WI38 (cell line): ENCODE data around the gene FOXRED2.
"Not testable (repeated sequence)": the region's sequence is repeated elsewhere in the genome, so short reads cannot be mapped to it uniquely, and the experiment has no call there.

ENCODE experiments used
- H3K4me3 ChIP-seq: 2 replicates; pipeline ENCODE4 v1.5.1; 2011; ENCODE audit warnings: low read depth, mild to moderate bottlenecking, control low read depth, low read length
- CTCF ChIP-seq: IDR thresholded peaks from 2 replicates; pipeline ENCODE4 v1.5.1; 2012; ENCODE audit warnings: low read depth, mild to moderate bottlenecking, control low read depth, low read length

The FOXRED2 gene

DNA sequence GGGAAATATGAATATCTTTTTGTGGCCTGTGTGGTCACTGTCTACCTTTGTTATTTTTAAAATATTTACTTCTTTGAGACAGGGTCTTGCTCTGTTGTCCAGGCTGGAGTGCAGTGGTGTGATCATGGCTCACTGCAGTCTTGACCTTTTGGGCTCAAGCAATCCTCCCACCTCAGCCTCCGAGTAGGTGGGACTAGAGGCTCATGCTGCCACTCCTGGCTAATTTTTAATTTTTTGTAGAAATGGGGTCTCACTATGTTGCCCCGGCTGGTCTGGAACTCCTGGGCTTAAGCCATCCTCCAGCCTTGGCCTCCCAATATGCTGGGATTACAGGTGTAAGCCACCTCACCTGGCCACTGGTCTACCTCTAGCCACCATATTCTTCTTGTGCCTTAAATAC, 25.6 kb upstream of the FOXRED2 start:
- TF ChIP-seq CTCF = no peak
- H3K4me3 ChIP-seq = no peak overlapping the region

- no peak for TF ChIP-seq CTCF
- peak within 1 kb of the TSS; percentile 96 for H3K4me3 ChIP-seq
Measured at GRCh38 chr22:36528795-36529751, 22.2 kb upstream of the FOXRED2 start, which contains the start of gene EIF3D. Gene EIF3D (minus strand): TSS chr22:36529166. CDS start chr22:36526121, 3,045 bp downstream.

DNA sequence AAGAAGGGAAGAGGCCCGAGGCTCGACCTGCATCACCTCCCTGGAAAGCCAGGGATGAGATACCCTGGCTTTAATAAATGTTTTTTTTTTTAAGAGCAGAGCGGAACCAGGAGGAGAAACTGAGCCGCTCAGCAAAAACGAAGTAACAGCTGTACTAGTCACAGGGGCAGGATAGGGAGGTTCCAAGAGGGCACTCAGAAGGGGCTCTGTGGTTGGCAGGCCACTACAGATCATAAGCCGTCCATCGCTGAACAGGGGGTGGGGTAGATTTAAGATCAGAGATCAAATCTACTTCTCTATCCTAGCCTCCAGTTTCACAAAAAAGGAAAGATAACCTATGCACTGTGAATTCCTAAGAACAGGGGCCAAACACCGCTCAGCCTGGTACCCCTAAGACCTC, 21.5 kb upstream of the FOXRED2 start:
- H3K4me3 ChIP-seq = peak overlapping the region; percentile 96
- no peak for TF ChIP-seq CTCF

DNA sequence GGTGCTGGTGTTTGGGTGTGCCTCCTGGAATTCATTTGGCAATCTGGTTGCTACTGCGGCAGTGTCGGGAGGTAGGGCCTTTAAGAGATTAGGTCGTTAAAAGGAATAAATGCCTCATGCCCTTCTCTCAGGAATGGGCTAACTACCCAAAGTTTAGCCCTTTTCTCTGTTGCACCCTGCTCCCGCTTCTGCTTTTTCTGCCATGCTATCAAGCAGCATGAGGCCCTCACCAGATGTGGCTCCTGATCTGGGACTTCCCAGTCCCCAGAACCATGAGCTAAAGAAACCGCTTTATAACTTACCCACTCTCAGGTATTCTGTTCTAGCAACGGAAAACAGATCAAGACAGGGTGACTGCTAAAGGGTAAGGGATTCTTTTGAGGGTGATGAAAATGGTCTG, 15.8 kb upstream of the FOXRED2 start:
- TF ChIP-seq CTCF = no peak

GRCh38 chr22:36520423-36520822, 13.6 kb upstream of the FOXRED2 start:
- no peak overlapping the region for H3K4me3 ChIP-seq
- no peak for TF ChIP-seq CTCF

More for the DNA sequence above, 15.8 kb upstream of the FOXRED2 start:
- no peak overlapping the region for H3K4me3 ChIP-seq

DNA sequence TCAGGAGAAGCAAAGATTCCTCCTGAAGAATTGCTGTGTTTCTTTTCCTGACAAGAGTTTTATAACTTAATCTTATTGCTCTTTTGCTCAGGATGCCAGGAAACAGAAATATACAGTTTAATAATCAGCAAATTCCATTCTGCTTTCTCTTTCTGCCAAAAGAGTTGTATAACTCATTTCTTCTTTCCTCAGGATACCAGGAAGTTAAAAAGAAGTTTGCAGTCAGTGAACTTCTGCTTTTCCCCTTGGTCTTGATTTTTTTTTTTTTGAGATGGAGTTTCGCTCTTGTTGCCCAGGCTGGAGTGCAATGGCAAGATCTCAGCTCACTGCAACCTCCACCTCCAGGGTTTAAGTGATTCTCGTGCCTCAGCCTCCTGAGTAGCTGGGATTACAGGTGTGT, 13.1 kb upstream of the FOXRED2 start:
- not testable (repeated sequence) for H3K4me3 ChIP-seq

DNA sequence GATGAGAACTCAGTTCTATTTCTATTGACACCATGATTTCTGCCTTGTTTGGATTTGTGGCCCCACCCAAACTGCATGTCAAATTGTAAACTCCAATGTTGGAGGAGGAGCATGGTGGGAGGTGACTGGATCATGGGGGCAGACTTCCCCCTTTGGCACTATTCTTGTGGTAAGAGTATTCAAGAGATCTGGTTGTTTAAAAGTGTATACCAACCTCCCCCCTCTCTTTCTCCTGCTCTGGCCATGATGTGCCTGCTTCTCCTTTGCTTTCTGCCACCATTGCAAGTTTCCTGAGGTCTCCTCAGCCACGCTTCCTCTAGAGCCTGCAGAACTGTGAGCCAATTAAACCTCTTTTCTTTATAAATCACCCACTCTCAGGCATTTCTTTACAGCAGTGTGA, 7.9 kb upstream of the FOXRED2 start:
- H3K4me3 ChIP-seq = no peak overlapping the region
- TF ChIP-seq CTCF = no peak
